ENCODE measurements around the gene TIMM29.

DNA sequence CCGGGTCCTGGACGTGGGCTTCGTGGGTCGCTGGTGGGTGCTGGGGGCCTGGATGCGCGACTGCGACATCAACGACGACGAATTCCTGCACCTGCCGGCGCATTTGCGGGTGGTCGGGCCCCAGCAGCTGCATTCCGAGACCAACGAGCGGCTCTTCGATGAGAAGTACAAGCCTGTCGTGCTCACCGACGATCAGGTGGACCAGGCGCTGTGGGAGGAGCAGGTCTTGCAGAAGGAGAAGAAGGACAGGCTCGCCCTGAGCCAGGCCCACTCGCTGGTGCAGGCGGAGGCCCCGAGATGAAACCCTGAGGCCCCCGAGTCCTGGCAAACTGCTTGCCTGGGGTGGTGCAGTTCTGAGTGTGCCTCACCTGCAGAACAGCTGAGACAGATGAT lies 787 bp downstream of the TIMM29 start:
- no peak for TF ChIP-seq POLR2AphosphoS5 (IDR thresholded peaks at IDR 0.05)
- no peak for TF ChIP-seq POLR2A (IDR thresholded peaks at IDR 0.05)
- TF ChIP-seq, protein P1, sequence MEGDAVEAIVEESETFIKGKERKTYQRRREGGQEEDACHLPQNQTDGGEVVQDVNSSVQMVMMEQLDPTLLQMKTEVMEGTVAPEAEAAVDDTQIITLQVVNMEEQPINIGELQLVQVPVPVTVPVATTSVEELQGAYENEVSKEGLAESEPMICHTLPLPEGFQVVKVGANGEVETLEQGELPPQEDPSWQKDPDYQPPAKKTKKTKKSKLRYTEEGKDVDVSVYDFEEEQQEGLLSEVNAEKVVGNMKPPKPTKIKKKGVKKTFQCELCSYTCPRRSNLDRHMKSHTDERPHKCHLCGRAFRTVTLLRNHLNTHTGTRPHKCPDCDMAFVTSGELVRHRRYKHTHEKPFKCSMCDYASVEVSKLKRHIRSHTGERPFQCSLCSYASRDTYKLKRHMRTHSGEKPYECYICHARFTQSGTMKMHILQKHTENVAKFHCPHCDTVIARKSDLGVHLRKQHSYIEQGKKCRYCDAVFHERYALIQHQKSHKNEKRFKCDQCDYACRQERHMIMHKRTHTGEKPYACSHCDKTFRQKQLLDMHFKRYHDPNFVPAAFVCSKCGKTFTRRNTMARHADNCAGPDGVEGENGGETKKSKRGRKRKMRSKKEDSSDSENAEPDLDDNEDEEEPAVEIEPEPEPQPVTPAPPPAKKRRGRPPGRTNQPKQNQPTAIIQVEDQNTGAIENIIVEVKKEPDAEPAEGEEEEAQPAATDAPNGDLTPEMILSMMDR (IDR thresholded peaks at IDR 0.05), result no peak
- TF ChIP-seq EP300 (IDR thresholded peaks at IDR 0.05), result no peak

Data from suprapubic skin (tissue), 4 donors.